H1 (cell line): ENCODE measurements around the gene OCEL1. TPM values are rescaled to one million over a fixed set of nuclear protein-coding genes. Genes with fewer than 3 reads are reported as not detected.

Source experiments
- TEAD4 ChIP-seq: IDR thresholded peaks from 2 replicates; pipeline ENCODE4 v1.6.1; 2012; ENCODE audit warnings: low read depth, low read length, inconsistent platforms, mixed read lengths
- polyA plus RNA-seq, 7 experiments: library from polyadenylated mRNA; depleted of rRNA in 3 of 7; stranded (reverse) in 5 of 7; unstranded in 2 of 7; fragments of >200 nt in 5 of 7; fragments of 200-250 nt in 2 of 7; gene quantifications; 1 replicate in 5 of 7; 2 replicates in 1 of 7; 4 replicates in 1 of 7; pipeline versions ENCODE4 v1.2.1 to v1.2.3, GENCODE V29; 2011 to 2013; ENCODE audit warnings: missing spikeins in 2 of 7, mixed read lengths in 2 of 7
- total RNA-seq: library from RNA; stranded (reverse); fragmentation: NEBNext Ultra II Directional; extraction: Animal tissue kit (Norgen Biotek cat#: 25700); gene quantifications from 2 replicates; pipeline ENCODE4 v1.2.1, GENCODE V29; 2021

Gene OCEL1
- total and polyA plus RNA-seq, 2 of the 8 experiments (the other 6 are each of a cell fraction or from before 2014, with no cell fraction given) = 13.3 to 32.6 TPM

- no peak for TF ChIP-seq TEAD4
Observed at GRCh38 chr19:17229890-17230289, 3.9 kb downstream of the OCEL1 start (continued).
